NCI-H1092 treated with DMSO at 0.1 percent for 48 hours (cell line): Measurements from ENCODE around the gene TTPAL.
A peak's percentile ranks its signal among the peaks of the same experiment; 100 is the strongest.

ENCODE experiments used
- DNase-seq: peaks from one replicate; lab custom pipeline; 2025; lab: John Stamatoyannopoulos, UW

The TTPAL gene

DNA sequence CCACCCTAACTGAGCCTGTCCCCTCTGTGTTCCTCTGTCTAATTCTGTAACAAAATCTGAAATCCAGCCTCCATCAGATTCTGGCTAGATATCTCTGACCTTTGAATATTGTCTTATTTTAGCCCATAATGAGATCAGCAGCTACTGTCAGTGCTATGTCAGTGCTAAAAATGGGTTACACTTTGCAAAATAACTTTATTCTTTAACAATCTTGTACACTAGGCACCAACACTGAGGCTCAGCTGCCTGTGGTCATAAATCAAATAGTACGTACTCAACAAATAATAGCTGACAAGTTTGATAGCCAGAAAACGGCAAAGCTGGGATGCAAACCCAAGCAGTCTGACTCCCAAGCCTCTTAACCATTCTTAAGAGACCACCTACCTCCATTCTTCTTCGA, 22.1 kb downstream of the TTPAL start:
- no peak for DNase-seq

DNA sequence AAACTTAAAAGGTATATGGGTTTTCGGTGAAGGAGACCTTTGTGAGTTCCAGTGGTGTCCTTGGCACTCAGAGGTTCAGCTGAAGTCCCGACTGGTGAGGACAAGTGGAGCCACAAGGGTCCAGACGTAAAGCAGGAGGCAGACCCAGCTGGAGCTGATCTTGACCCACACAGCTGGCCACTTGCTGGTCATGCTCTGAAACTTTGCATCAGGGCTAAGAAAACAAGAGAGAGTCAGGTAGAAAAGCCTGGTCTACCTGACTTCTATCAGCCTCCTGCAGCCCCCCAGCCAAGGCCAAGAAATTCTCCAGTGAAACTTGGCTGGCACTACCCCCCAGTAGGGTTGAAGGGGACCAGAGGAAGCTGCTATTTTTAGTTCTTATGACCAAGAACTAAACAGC, 24.5 kb downstream of the TTPAL start:
- DNase-seq: no peak

DNA sequence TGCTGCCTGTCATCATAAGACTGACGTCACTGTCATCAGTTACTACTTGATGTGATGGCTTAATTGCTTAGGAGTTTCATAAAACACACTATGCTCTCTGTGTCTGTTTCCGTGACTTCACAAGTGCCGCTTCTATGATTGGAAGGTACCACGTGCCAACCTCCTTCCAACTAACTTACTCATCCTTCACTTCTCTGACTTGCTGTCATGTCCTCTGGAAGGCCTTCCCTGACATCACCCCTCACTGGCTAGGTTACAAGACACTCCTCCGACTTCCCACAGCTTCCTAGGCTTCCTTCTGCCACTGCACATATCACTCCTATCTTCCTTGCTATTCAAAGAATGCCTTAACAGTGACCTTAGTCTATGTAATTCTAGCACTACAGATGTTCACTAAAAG, 25.8 kb downstream of the TTPAL start:
- no peak for DNase-seq

DNA sequence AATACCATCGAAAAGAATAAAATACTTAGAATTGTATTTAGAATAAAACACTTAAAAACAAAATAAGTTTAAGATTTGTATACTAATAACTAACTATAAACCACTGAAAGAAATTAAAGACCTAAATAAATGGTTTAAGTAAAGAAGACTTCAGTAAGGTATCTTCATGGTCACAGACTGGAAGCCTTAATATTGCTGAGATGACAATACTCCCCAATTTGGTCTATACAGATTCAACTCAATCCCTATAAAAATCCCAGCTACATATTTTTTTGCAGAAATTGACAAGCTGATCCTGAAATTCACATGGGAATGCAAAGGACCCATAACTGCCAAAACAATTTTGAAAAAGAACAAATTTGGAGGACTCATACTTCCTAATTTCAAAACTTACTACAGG, 27.3 kb downstream of the TTPAL start:
- no peak for DNase-seq

DNA sequence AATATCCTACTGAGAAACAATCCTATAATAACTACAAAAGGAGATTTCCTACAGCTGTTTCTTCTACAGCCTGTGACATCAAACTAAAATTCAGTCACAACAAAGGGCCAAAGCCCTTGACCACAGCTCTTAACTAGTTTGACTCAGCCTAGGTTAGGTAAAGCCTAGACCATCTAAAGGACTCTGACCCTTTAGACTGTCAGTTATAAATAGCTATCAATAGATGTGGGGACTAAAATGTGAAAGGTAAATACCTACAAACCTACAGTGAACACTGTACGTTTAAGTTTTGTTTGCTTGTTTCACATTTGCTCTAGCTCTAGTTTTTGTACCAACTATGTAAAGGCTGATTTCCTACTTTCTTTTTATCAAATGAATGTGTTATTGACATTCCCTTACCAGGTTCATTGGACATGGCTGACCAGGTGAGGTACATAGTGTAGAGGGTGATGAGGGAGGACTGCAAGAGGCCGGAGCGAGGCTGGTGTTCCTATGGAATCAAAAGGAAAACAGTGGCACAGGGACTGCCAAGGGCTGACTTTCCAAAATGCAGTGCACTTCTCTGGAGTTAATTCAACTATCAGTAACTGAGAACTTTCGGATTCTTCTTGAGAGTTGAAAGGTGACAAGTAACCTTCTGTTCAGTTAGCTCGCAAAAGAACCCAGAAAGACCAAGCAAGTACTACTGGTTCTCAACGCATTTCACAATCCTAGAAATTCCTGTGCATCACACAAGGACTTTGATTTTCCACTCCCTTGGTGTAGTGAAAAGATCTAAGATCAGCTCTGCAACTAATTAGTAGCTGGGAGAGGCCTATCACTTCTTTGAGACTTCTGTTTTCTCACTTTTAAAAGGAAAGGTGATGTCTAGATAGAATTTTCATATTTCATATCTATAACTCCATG, 29.0 kb downstream of the TTPAL start:
- no peak for DNase-seq

- no peak for DNase-seq
These were observed 34.1 kb downstream of the TTPAL start for GRCh38 chr20:44509762-44510161.

DNA sequence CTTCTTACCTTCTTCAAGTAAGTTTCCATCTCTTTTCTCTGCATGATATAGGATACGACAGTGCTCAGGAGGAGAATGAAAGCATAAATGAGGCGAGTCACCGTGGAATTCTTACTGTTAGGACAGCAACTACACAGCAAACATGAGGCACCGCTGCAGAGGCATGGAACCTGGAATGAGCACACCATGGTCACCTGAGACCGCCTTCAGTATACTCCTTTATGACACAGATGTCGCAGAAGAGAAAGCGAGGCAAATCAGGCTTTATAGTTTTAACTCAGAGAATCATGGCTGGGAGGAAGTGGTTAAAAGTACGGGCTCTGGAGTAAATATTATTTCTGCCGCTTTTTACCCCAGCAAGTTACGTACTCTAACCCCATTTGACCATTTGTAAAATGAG, 38.2 kb downstream of the TTPAL start:
- no peak for DNase-seq

DNA sequence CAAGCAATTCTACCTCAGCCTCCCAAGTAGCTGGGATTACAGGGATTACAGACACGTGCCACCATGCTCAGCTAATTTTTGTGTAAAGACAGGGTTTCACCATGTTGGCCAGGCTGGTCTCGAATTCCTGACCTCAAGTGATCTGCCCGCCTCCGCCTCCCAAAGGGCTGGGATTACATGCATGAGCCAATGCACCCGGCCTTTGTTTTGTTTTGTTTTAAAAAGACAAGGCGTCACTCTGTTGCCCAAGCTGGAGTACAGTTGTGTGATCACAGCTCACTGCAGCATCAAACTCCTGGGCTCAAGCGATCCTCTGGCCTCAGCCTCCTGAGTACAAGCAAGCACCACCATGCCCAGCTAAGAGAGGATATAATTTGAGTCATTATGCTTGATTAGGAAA, 40.8 kb downstream of the TTPAL start:
- no peak for DNase-seq

DNA sequence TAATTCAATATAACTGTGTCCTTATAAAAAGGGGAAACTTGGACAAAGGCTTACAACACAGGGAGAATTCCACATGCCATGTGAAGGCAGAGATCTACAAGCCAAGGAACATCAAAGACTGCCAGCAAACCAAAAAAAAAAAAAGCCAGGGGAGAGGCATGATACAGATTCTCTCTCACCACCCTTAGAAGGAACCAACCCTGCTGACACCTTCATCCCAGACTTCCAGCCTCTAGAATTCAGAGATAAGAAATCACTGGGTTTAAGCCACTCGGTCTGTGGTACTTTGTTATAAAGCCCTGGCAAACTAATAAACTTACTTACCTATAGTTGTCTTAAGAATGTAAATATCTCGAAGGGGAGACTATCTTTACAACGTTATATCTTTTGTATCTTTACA, 41.8 kb downstream of the TTPAL start:
- no peak for DNase-seq

GRCh38 chr20:44518248-44518647, 42.6 kb downstream of the TTPAL start:
- no peak for DNase-seq

DNA sequence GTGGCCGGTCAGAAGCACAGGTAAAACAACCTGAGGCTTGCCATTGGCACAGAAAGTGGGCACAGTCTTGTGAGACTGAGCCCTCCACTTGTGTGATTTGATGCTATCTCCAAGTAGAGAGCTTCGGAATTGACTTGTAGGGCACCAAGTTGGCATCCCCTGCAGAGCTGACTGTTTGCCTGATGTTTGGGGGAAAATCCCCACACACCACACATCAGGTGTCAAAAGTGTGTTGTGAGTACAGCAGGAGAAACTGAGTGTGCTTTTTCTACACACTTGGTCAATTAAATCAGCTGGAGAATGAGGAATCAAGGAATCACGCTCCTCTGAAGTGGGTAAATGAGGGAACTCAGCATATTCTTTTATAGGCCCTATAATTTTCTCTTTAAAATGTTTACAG, 45.2 kb downstream of the TTPAL start:
- DNase-seq: no peak

GRCh38 chr20:44521484-44522481, 46.1 kb downstream of the TTPAL start, which contains the start of gene SERINC3:
Gene SERINC3, minus strand, starts transcription at chr20:44522070. Its CDS starts 119 bp downstream, at chr20:44521951.
- peak; percentile 87 for DNase-seq

DNA sequence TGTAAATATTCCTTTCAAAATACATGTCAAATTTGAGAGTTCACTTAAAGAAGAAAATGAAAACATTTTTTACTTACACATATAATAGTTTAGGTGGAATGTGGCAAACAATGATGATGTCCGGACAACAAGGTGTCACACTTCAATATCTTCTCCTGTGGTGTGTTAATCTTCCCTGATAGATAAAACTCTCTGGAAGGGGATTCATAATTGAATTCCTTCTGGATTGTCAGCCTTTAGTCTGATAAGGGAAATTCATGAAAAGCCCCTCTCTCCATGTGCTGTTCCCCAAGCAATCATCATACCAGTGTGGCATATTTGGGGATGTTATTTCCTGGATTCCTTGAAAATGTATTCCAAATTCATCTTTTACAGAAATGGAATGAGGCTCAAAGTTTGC, 47.2 kb downstream of the TTPAL start:
- DNase-seq: no peak

- DNase-seq: no peak
These were observed 48.1 kb downstream of the TTPAL start for GRCh38 chr20:44523746-44524145.

- no peak for DNase-seq
These were observed 50.5 kb downstream of the TTPAL start for GRCh38 chr20:44526129-44526528.

- DNase-seq: no peak
These were observed 52.1 kb downstream of the TTPAL start for GRCh38 chr20:44527716-44528199.

- DNase-seq: no peak
These were observed 52.6 kb downstream of the TTPAL start for GRCh38 chr20:44528309-44528708.

GRCh38 chr20:44532259-44532980, 56.7 kb downstream of the TTPAL start:
- no peak for DNase-seq

GRCh38 chr20:44532981-44533331, 57.3 kb downstream of the TTPAL start:
- DNase-seq: no peak

- DNase-seq: no peak
These were observed 58.3 kb downstream of the TTPAL start for GRCh38 chr20:44533928-44534327.

DNA sequence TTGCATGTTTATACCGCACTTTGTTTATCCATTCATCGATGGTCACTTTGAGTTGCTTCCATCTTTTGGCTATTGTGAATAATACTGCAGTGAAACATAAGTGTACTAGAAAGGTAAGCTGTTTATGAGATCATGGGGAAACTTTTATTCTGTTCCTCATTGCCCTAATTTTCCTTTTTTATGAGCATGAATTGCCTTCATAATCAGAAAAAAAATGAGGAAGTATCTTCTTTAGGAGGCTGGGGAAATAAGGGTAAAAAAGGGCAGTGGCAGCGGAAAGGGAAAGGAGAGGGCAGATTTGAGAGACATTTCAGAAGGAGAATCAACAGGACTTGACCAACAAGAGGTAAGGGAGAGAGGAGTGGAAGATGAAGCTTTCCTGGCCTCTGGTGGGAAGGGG, 60.5 kb downstream of the TTPAL start:
- DNase-seq: no peak

- no peak for DNase-seq
These were observed 62.3 kb downstream of the TTPAL start for GRCh38 chr20:44537993-44538392.
